ENCODE measurements around the gene C19orf53. TPM values are rescaled to one million over a fixed set of nuclear protein-coding genes. Genes with fewer than 3 reads are reported as not detected.

C19orf53 gene
- total and polyA plus RNA-seq, 2 experiments from 2014 or later, result 115 to 309 TPM

GRCh38 chr19:13741893-13742292 lies 32.4 kb upstream of the C19orf53 start:
- Histone ChIP-seq H3K4me3 (no peak overlapping the region), H3K79me2 (ENCODE audit: insufficient read depth) (no peaks in the 10 kb centered on the region), H3K27ac (no peak overlapping the region), H3F3A (ENCODE audit: insufficient read depth) (peaks cover 1% of the 10 kb centered on the region; the same call in 1 of the 2 replicates), H3K27me3 (replicated peaks; ENCODE audit: insufficient read depth) (no peaks in the 10 kb centered on the region), H3K9me2 (ENCODE audit: insufficient read depth) (no peaks in the 10 kb centered on the region), H3K9ac (no peak overlapping the region), H4K20me1 (ENCODE audit: insufficient read depth) (no peaks in the 10 kb centered on the region), H2AFZ (no peak overlapping the region), H3K4me2 (ENCODE audit: unreplicated experiment) (no peak overlapping the region), H3K9me3 (ENCODE audit: low read depth) (no peaks in the 10 kb centered on the region), H3K36me3 (ENCODE audit: low read depth) (no peaks in the 10 kb centered on the region), H3K4me1 (ENCODE audit: insufficient read depth) (peaks cover 7% of the 10 kb centered on the region)
- DNase-seq, result no peak
- in situ Hi-C loops (cut with MboI), result no loop called here
- no peak for TF ChIP-seq EZH2phosphoT487 (IDR thresholded peaks at IDR 0.05; ENCODE audit: insufficient read depth, low read depth)
- TF ChIP-seq EZH2 (IDR thresholded peaks at IDR 0.05; ENCODE audit: insufficient read depth, poor library complexity, severe bottlenecking), result no peak
- WGBS, 2 experiments (ENCODE audit: low coverage in 1 of 2, low lambda C conversion rate in 2 of 2, missing lambda C conversion rate in 2 of 2), result 96 to 100% methylated on average over 2 of the region's 2 CpGs

- Histone ChIP-seq H3F3A (ENCODE audit: insufficient read depth) (peaks cover 5% of the 10 kb centered on the region; the same call in 1 of the 2 replicates), H3K36me3 (ENCODE audit: low read depth) (no peaks in the 10 kb centered on the region), H3K9ac (no peak overlapping the region), H3K4me2 (ENCODE audit: unreplicated experiment) (no peak overlapping the region), H3K79me2 (ENCODE audit: insufficient read depth) (0 out of 2 replicates have a peak, but pooled peaks cover under 1% of the 10 kb centered on the region), H3K9me2 (ENCODE audit: insufficient read depth) (no peaks in the 10 kb centered on the region), H2AFZ (no peak overlapping the region), H3K27ac (no peak overlapping the region), H3K9me3 (ENCODE audit: low read depth) (no peaks in the 10 kb centered on the region), H3K4me3 (no peak overlapping the region), H3K4me1 (ENCODE audit: insufficient read depth) (peaks cover 7% of the 10 kb centered on the region), H3K27me3 (replicated peaks; ENCODE audit: insufficient read depth) (no peaks in the 10 kb centered on the region), H4K20me1 (ENCODE audit: insufficient read depth) (no peaks in the 10 kb centered on the region)
- in situ Hi-C loops (cut with MboI), result no loop called here
- 29 to 48% methylated on average over 1 of the region's 1 CpG for WGBS, 2 experiments (ENCODE audit: low coverage in 1 of 2, low lambda C conversion rate in 2 of 2, missing lambda C conversion rate in 2 of 2)
- TF ChIP-seq EZH2phosphoT487 (IDR thresholded peaks at IDR 0.05; ENCODE audit: insufficient read depth, low read depth), result no peak
- DNase-seq, result peak; percentile 56
These were observed 31.5 kb upstream of the C19orf53 start for GRCh38 chr19:13742756-13743155.

GRCh38 chr19:13744174-13744573 lies 30.1 kb upstream of the C19orf53 start:
- H3K4me3 ChIP-seq, result no peak overlapping the region
- H4K20me1 ChIP-seq (ENCODE audit: insufficient read depth), result no peaks in the 10 kb centered on the region
- H3K4me2 ChIP-seq (ENCODE audit: unreplicated experiment), result no peak overlapping the region
- peaks cover 14% of the 10 kb centered on the region for H3K79me2 ChIP-seq (ENCODE audit: insufficient read depth)
- peaks cover 5% of the 10 kb centered on the region; the same call in 1 of the 2 replicates for H3F3A ChIP-seq (ENCODE audit: insufficient read depth)
- no peaks in the 10 kb centered on the region for H3K27me3 ChIP-seq (replicated peaks; ENCODE audit: insufficient read depth)
- H3K4me1 ChIP-seq (ENCODE audit: insufficient read depth), result peaks cover 12% of the 10 kb centered on the region
- no peaks in the 10 kb centered on the region for H3K36me3 ChIP-seq (ENCODE audit: low read depth)
- in situ Hi-C loops (cut with MboI), result no loop called here
- no peak overlapping the region for H3K27ac ChIP-seq
- H3K9me2 ChIP-seq (ENCODE audit: insufficient read depth), result no peaks in the 10 kb centered on the region
- no peak for DNase-seq
- H2AFZ ChIP-seq, result no peak overlapping the region
- no peak for TF ChIP-seq EZH2 (IDR thresholded peaks at IDR 0.05; ENCODE audit: insufficient read depth, poor library complexity, severe bottlenecking)
- no peak for TF ChIP-seq EZH2phosphoT487 (IDR thresholded peaks at IDR 0.05; ENCODE audit: insufficient read depth, low read depth)
- no peaks in the 10 kb centered on the region for H3K9me3 ChIP-seq (ENCODE audit: low read depth)
- H3K9ac ChIP-seq, result no peak overlapping the region

GRCh38 chr19:13747098-13747453 lies 27.2 kb upstream of the C19orf53 start:
- Histone ChIP-seq H3K4me3 (peak overlapping the region; percentile 98), H2AFZ (peak overlapping the region; percentile 75), H3K36me3 (ENCODE audit: low read depth) (no peaks in the 10 kb centered on the region), H3F3A (ENCODE audit: insufficient read depth) (peaks cover 5% of the 10 kb centered on the region; the same call in 1 of the 2 replicates), H3K4me1 (ENCODE audit: insufficient read depth) (peaks cover 12% of the 10 kb centered on the region), H3K9me3 (ENCODE audit: low read depth) (no peaks in the 10 kb centered on the region), H3K27ac (no peak overlapping the region), H3K79me2 (ENCODE audit: insufficient read depth) (peaks cover 40% of the 10 kb centered on the region), H4K20me1 (ENCODE audit: insufficient read depth) (no peaks in the 10 kb centered on the region), H3K9ac (no peak overlapping the region), H3K9me2 (ENCODE audit: insufficient read depth) (no peaks in the 10 kb centered on the region), H3K4me2 (ENCODE audit: unreplicated experiment) (no peak overlapping the region), H3K27me3 (replicated peaks; ENCODE audit: insufficient read depth) (no peaks in the 10 kb centered on the region)
- 85 to 88% methylated on average over 8 of the region's 8 CpGs for WGBS, 2 experiments (ENCODE audit: low coverage in 1 of 2, low lambda C conversion rate in 2 of 2, missing lambda C conversion rate in 2 of 2)
- no peak for DNase-seq
- TF ChIP-seq EZH2phosphoT487 (IDR thresholded peaks at IDR 0.05; ENCODE audit: insufficient read depth, low read depth) (no peak), EZH2 (IDR thresholded peaks at IDR 0.05; ENCODE audit: insufficient read depth, poor library complexity, severe bottlenecking) (no peak)
- in situ Hi-C loops (cut with MboI), result no loop called here
